HG03064 (cell line): ENCODE measurements around the gene TEAD1.

Experiments
- ATAC-seq: cut with Tn5 transposase; IDR thresholded peaks from one replicate; pipeline ENCODE4 v1.9.1; 2021; ENCODE audit warnings: low read depth; ENCODE audit not compliant: unreplicated experiment

TEAD1 gene

GRCh38 chr11:12664385-12664784 is 9.8 kb upstream of the TEAD1 start:
- no peak for ATAC-seq

GRCh38 chr11:12666915-12667314 is 7.3 kb upstream of the TEAD1 start:
- ATAC-seq: no peak

- ATAC-seq: no peak
Measured at GRCh38 chr11:12667646-12668045, 6.6 kb upstream of the TEAD1 start.

GRCh38 chr11:12668166-12668565 is 6.1 kb upstream of the TEAD1 start:
- ATAC-seq: no peak

- ATAC-seq: no peak
Measured at GRCh38 chr11:12669930-12670329, 4.3 kb upstream of the TEAD1 start.

GRCh38 chr11:12671370-12671769 is 2.9 kb upstream of the TEAD1 start:
- no peak for ATAC-seq

- ATAC-seq: peak; percentile 25
Measured at GRCh38 chr11:12673601-12673923, 659 bp upstream of the TEAD1 start.

GRCh38 chr11:12674571-12674935 is 332 bp downstream of the TEAD1 start:
- no peak for ATAC-seq

GRCh38 chr11:12674936-12675696 is 895 bp downstream of the TEAD1 start:
- no peak for ATAC-seq

GRCh38 chr11:12675951-12676711 is 1.9 kb downstream of the TEAD1 start:
- ATAC-seq: no peak

- ATAC-seq: no peak
Measured at GRCh38 chr11:12677131-12677530, 2.9 kb downstream of the TEAD1 start.

GRCh38 chr11:12678092-12678491 is 3.9 kb downstream of the TEAD1 start:
- ATAC-seq: no peak

- ATAC-seq: no peak
Measured at GRCh38 chr11:12678991-12679390, 4.8 kb downstream of the TEAD1 start.

- no peak for ATAC-seq
Measured at GRCh38 chr11:12679471-12679870, 5.2 kb downstream of the TEAD1 start.

GRCh38 chr11:12680246-12680939 is 6.2 kb downstream of the TEAD1 start:
- no peak for ATAC-seq

GRCh38 chr11:12680940-12681258 is 6.7 kb downstream of the TEAD1 start:
- ATAC-seq: no peak

GRCh38 chr11:12681466-12681865 is 7.2 kb downstream of the TEAD1 start:
- ATAC-seq: no peak

- ATAC-seq: no peak
Measured at GRCh38 chr11:12682288-12682687, 8.1 kb downstream of the TEAD1 start.

GRCh38 chr11:12682737-12683500 is 8.7 kb downstream of the TEAD1 start:
- no peak for ATAC-seq

- ATAC-seq: no peak
Measured at GRCh38 chr11:12683874-12684273, 9.7 kb downstream of the TEAD1 start.

GRCh38 chr11:12684315-12684714 is 10.1 kb downstream of the TEAD1 start:
- no peak for ATAC-seq
